IMR-90 (cell line): Measurements from ENCODE around the gene RTL1. TPM values are rescaled to one million over a fixed set of nuclear protein-coding genes. Genes with fewer than 3 reads are reported as not detected.

Experiments
- ATAC-seq: fragments of 200-7000 bp; cut with Tn5 transposase; 2 replicates; pipeline ENCODE4 v1.9.1; 2020; ENCODE audit warnings: low read depth, mild to moderate bottlenecking, moderate library complexity
- BruUV-seq: library from RNA; stranded (reverse); fragments of 400-500 nt; replicated peaks from 2 replicates; lab custom pipeline; 2021; lab: Mats Ljungman, UMichigan
- CTCF ChIA-PET: fragments of 300-600 bp; formaldehyde crosslinking; extraction: SDS; loops from one replicate; lab custom pipeline; 2021; ENCODE audit warnings: antibody characterized with exemption; lab: Yijun Ruan, JAX
- POLR2A ChIA-PET: fragments of 300-600 bp; sonication (Branson Sonifier 250); formaldehyde crosslinking; loops from one replicate; lab custom pipeline; 2022; ENCODE audit warnings: antibody characterized with exemption; ENCODE audit not compliant: unreplicated experiment; lab: Charles Lee
- DNase-seq: peaks from one replicate; pipeline ENCODE4 v3.0.0; 2013
- H2AFZ ChIP-seq: replicated peaks from 2 replicates; pipeline ENCODE3; 2013; ENCODE audit warnings: low read length, mild to moderate bottlenecking; ENCODE audit not compliant: poor library complexity
- H2AK5ac ChIP-seq: 2 replicates; pipeline ENCODE4 v1.6.1; 2013; ENCODE audit warnings: low read depth, low read length, inconsistent platforms
- H2AK9ac ChIP-seq: replicated peaks from 2 replicates; pipeline ENCODE3; 2013; ENCODE audit warnings: mild to moderate bottlenecking, low read depth, low read length, moderate library complexity; ENCODE audit not compliant: poor library complexity
- H2BK120ac ChIP-seq: 2 replicates; pipeline ENCODE4 v1.6.1; 2013; ENCODE audit warnings: low read depth, low read length, inconsistent platforms
- H2BK15ac ChIP-seq: 3 replicates; pipeline ENCODE4 v1.6.1; 2013; ENCODE audit warnings: low read depth, low read length, inconsistent platforms
- H2BK20ac ChIP-seq: 2 replicates; pipeline ENCODE4 v1.6.1; 2013; ENCODE audit warnings: low read depth, mild to moderate bottlenecking, inconsistent platforms, low read length, moderate library complexity
- H2BK5ac ChIP-seq: 2 replicates; pipeline ENCODE4 v1.6.1; 2013; ENCODE audit warnings: mild to moderate bottlenecking, low read depth, low read length, inconsistent platforms; ENCODE audit not compliant: poor library complexity, severe bottlenecking
- H3K14ac ChIP-seq: replicated peaks from 2 replicates; pipeline ENCODE4 v1.6.1; 2013; ENCODE audit warnings: low read depth, low read length, inconsistent platforms
- H3K18ac ChIP-seq: 2 replicates; pipeline ENCODE4 v1.6.1; 2013; ENCODE audit warnings: low read depth, low read length, control low read depth
- H3K23ac ChIP-seq: 2 replicates; pipeline ENCODE4 v1.6.1; 2013; ENCODE audit warnings: low read depth, low read length, inconsistent platforms
- H3K27ac ChIP-seq: 2 replicates; pipeline ENCODE4 v1.5.1; 2013; ENCODE audit warnings: mild to moderate bottlenecking, control low read depth, low read length; ENCODE audit not compliant: insufficient read depth
- H3K27me3 ChIP-seq: 2 replicates; pipeline ENCODE4 v1.6.1; 2013; ENCODE audit warnings: low read length; ENCODE audit not compliant: control insufficient read depth, insufficient read depth
- H3K36me3 ChIP-seq: 2 replicates; pipeline ENCODE4 v1.6.1; 2013; ENCODE audit warnings: low read length, mixed read lengths; ENCODE audit not compliant: control insufficient read depth, insufficient read depth
- H3K4ac ChIP-seq: 2 replicates; pipeline ENCODE4 v1.6.1; 2013; ENCODE audit warnings: low read depth, low read length, inconsistent platforms
- H3K4me1 ChIP-seq: 2 replicates; pipeline ENCODE4 v1.6.1; 2013; ENCODE audit warnings: low read length, mixed read lengths; ENCODE audit not compliant: control insufficient read depth, insufficient read depth
- H3K4me2 ChIP-seq: 2 replicates; pipeline ENCODE4 v1.6.1; 2013; ENCODE audit warnings: low read depth, mild to moderate bottlenecking, control low read depth, low read length, moderate library complexity
- H3K4me3 ChIP-seq: 2 replicates; pipeline ENCODE4 v1.5.1; 2013; ENCODE audit warnings: low read depth, mild to moderate bottlenecking, control low read depth, low read length, moderate library complexity; ENCODE audit not compliant: insufficient read depth
- H3K56ac ChIP-seq: 2 replicates; pipeline ENCODE4 v1.6.1; 2013; ENCODE audit warnings: low read length, inconsistent platforms; ENCODE audit not compliant: insufficient read depth; ENCODE audit errors: extremely low read depth
- H3K79me1 ChIP-seq, 2 experiments: 2 replicates each; pipeline ENCODE4 v1.6.1; 2013; ENCODE audit warnings: low read length in 2 of 2, inconsistent platforms in 1 of 2, low read depth in 1 of 2
- H3K9ac ChIP-seq: 2 replicates; pipeline ENCODE4 v1.6.1; 2013; ENCODE audit warnings: low read depth, low read length, control low read depth
- H3K9me1 ChIP-seq: 2 replicates; pipeline ENCODE4 v1.6.1; 2013; ENCODE audit warnings: low read length, inconsistent platforms; ENCODE audit not compliant: insufficient read depth
- H3K9me3 ChIP-seq: 2 replicates; pipeline ENCODE4 v1.6.1; 2013; ENCODE audit warnings: low read length; ENCODE audit not compliant: control insufficient read depth, insufficient read depth
- H4K20me1 ChIP-seq: 2 replicates; pipeline ENCODE4 v1.6.1; 2013; ENCODE audit warnings: low read length, inconsistent platforms; ENCODE audit not compliant: insufficient read depth
- H4K5ac ChIP-seq: 2 replicates; pipeline ENCODE4 v1.6.1; 2013; ENCODE audit warnings: mild to moderate bottlenecking, low read depth, low read length, control low read depth
- H4K8ac ChIP-seq, 2 experiments: 2 replicates each; pipeline ENCODE4 v1.6.1; 2013; ENCODE audit warnings: low read depth in 2 of 2, low read length in 2 of 2, control low read depth in 1 of 2, inconsistent platforms in 1 of 2
- H4K91ac ChIP-seq: 2 replicates; pipeline ENCODE4 v1.6.1; 2013; ENCODE audit warnings: low read depth, low read length, inconsistent platforms; ENCODE audit not compliant: insufficient read depth
- BHLHE40 ChIP-seq: fragments of 150-350 bp; IDR thresholded peaks from 2 replicates; pipeline ENCODE4 v1.6.1; 2016; ENCODE audit warnings: mild to moderate bottlenecking, low read depth, low read length
- CEBPB ChIP-seq: IDR thresholded peaks from 2 replicates; pipeline ENCODE4 v1.6.1; 2012; ENCODE audit warnings: low read depth, low read length, improper control_type of control experiment
- CHD1 ChIP-seq: IDR thresholded peaks from 2 replicates; pipeline ENCODE4 v1.6.1; 2012; ENCODE audit warnings: low read depth, low read length, improper control_type of control experiment
- FOS ChIP-seq: fragments of 150-350 bp; IDR thresholded peaks from 2 replicates; pipeline ENCODE4 v1.6.1; 2016; ENCODE audit warnings: low read depth, low read length
- MAFK ChIP-seq: IDR thresholded peaks from 2 replicates; pipeline ENCODE4 v1.6.1; 2012; ENCODE audit warnings: low read depth, low read length, improper control_type of control experiment
- MAZ ChIP-seq: IDR thresholded peaks from 2 replicates; pipeline ENCODE4 v1.6.1; 2012; ENCODE audit warnings: low read depth, mild to moderate bottlenecking, low read length, improper control_type of control experiment, moderate library complexity, borderline replicate concordance
- MXI1 ChIP-seq: IDR thresholded peaks from 2 replicates; pipeline ENCODE4 v1.6.1; 2012; ENCODE audit warnings: low read depth, mild to moderate bottlenecking, low read length, moderate library complexity, borderline replicate concordance
- NFE2L2 ChIP-seq: fragments of 150-350 bp; IDR thresholded peaks from 2 replicates; pipeline ENCODE4 v1.6.1; 2016; ENCODE audit warnings: low read depth, mild to moderate bottlenecking, low read length
- POLR2A ChIP-seq: IDR thresholded peaks from 2 replicates; pipeline ENCODE4 v1.6.1; 2012; ENCODE audit warnings: mild to moderate bottlenecking, low read depth, low read length
- RAD21 ChIP-seq: IDR thresholded peaks from 2 replicates; pipeline ENCODE4 v1.6.1; 2012; ENCODE audit warnings: low read length, improper control_type of control experiment
- RCOR1 ChIP-seq: IDR thresholded peaks from 2 replicates; pipeline ENCODE4 v1.6.1; 2012; ENCODE audit warnings: mild to moderate bottlenecking, low read length, improper control_type of control experiment; ENCODE audit not compliant: insufficient replicate concordance
- RFX5 ChIP-seq: IDR thresholded peaks from 2 replicates; pipeline ENCODE4 v1.8.0; 2012; ENCODE audit warnings: low read depth, mild to moderate bottlenecking, low read length, moderate library complexity
- SMC3 ChIP-seq: fragments of 150-350 bp; IDR thresholded peaks from 2 replicates; pipeline ENCODE4 v1.6.1; 2016; ENCODE audit warnings: low read depth, mild to moderate bottlenecking, antibody characterized with exemption, low read length, moderate library complexity
- WGBS, 2 experiments: methylation state at CpG; one replicate each; pipeline versions ENCODE4 v1.1.5 to v1.1.7; 2013; ENCODE audit warnings: missing lambda C conversion rate in 2 of 2; ENCODE audit not compliant: insufficient read length in 1 of 2; ENCODE audit errors: extremely low coverage in 2 of 2; 5-methylcytosine and 5-hydroxymethylcytosine counted together
- dilution Hi-C: fragments of 300-500 bp; cut with HindIII; formaldehyde crosslinking; loops from one replicate; pipeline ENCODE4 v1.14.3; 2018; ENCODE audit warnings: low sequenced_read_pairs; ENCODE audit not compliant: unreplicated experiment
- in situ Hi-C: fragments of 300-500 bp; cut with MboI; formaldehyde crosslinking; loops from 3 replicates; pipeline ENCODE4 v1.14.3; 2019; ENCODE audit warnings: low sequenced_read_pairs, inconsistent platforms, mixed read lengths
- intact Hi-C: fragments of 100-400 bp; cut with micrococcal nuclease; formaldehyde crosslinking; loops from 2 replicates; pipeline ENCODE4 v1.10.0; 2022
- polyA plus RNA-seq, 3 experiments: library from polyadenylated mRNA; depleted of rRNA; stranded (reverse); fragments of >200 nt; gene quantifications; 2 replicates each; pipeline ENCODE4 v1.2.3, GENCODE V29; 2012; ENCODE audit warnings: low replicate concordance in 1 of 3
- total RNA-seq: library from RNA; depleted of rRNA; stranded (reverse); fragments of >200 nt; gene quantifications from 2 replicates; pipeline ENCODE4 v1.2.3, GENCODE V29; 2012
- TF ChIP-seq, protein P1 (sequence below): fragments of 150-350 bp; IDR thresholded peaks from 2 replicates; pipeline ENCODE4 v1.6.1; 2017; ENCODE audit warnings: mild to moderate bottlenecking, antibody characterized with exemption, low read length, low read depth
- TF ChIP-seq, protein P2 (sequence below): fragments of 150-350 bp; IDR thresholded peaks from 2 replicates; pipeline ENCODE4 v1.6.1; 2016; ENCODE audit warnings: low read depth, mild to moderate bottlenecking, low read length, moderate library complexity, borderline replicate concordance
- TF ChIP-seq, protein P3 (sequence below): conservative IDR thresholded peaks from 2 replicates; pipeline ENCODE4 v1.5.1; 2012; ENCODE audit warnings: mild to moderate bottlenecking, low read depth, low read length, improper control_type of control experiment

Gene RTL1
- total and polyA plus RNA-seq, 2 of the 4 experiments (the other 2 are of a cell fraction): not detected

DNA sequence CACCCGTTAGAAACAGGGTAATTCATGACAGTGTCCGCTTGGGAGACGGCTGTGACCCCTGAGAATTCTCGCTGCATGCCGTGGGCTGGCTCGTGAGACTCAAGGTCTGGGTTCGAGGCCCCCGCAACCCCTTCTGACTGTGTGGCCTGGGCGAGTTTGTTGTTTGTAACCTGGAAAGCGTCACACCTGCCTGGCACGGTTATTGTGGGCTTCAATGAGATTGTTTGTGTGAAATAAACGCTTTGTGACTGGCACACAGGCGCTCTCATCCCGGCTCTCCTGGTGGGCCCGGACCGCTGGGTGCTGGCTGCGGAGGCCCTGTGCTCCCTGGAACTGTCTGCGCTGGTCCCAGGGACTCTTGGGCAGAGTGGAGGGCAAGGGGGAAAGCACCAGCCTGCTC lies 43.7 kb downstream of the RTL1 start:
- no peaks in the 10 kb centered on the region for H3K9me3 ChIP-seq
- dilution Hi-C loops (no loop called here), in situ Hi-C loops (no loop called here), intact Hi-C loops (no loop called here)
- peaks cover 100% of the 10 kb centered on the region for H4K20me1 ChIP-seq
- H3K23ac ChIP-seq: no peak overlapping the region
- H3K4ac ChIP-seq: no peak overlapping the region
- H3K18ac ChIP-seq: no peak overlapping the region
- H2BK20ac ChIP-seq: no peak overlapping the region
- H3K56ac ChIP-seq: no peak overlapping the region
- no peak overlapping the region for H2BK5ac ChIP-seq
- no peak overlapping the region for H4K5ac ChIP-seq
- H3K4me3 ChIP-seq: no peak overlapping the region
- ChIA-PET CTCF (no interaction called here), POLR2A (no interaction called here)
- peaks cover 17% of the 10 kb centered on the region for H3K9me1 ChIP-seq
- TF ChIP-seq RFX5 (no peak), POLR2A (no peak), NFE2L2 (no peak), MAZ (no peak), BHLHE40 (no peak), MAFK (no peak), RAD21 (no peak), CEBPB (no peak), FOS (no peak), MXI1 (no peak), SMC3 (no peak), CHD1 (no peak), RCOR1 (no peak)
- TF ChIP-seq, protein P1, sequence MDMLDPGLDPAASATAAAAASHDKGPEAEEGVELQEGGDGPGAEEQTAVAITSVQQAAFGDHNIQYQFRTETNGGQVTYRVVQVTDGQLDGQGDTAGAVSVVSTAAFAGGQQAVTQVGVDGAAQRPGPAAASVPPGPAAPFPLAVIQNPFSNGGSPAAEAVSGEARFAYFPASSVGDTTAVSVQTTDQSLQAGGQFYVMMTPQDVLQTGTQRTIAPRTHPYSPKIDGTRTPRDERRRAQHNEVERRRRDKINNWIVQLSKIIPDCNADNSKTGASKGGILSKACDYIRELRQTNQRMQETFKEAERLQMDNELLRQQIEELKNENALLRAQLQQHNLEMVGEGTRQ: no peak
- TF ChIP-seq, protein P2, sequence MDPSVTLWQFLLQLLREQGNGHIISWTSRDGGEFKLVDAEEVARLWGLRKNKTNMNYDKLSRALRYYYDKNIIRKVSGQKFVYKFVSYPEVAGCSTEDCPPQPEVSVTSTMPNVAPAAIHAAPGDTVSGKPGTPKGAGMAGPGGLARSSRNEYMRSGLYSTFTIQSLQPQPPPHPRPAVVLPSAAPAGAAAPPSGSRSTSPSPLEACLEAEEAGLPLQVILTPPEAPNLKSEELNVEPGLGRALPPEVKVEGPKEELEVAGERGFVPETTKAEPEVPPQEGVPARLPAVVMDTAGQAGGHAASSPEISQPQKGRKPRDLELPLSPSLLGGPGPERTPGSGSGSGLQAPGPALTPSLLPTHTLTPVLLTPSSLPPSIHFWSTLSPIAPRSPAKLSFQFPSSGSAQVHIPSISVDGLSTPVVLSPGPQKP: no peak
- TF ChIP-seq, protein P3, sequence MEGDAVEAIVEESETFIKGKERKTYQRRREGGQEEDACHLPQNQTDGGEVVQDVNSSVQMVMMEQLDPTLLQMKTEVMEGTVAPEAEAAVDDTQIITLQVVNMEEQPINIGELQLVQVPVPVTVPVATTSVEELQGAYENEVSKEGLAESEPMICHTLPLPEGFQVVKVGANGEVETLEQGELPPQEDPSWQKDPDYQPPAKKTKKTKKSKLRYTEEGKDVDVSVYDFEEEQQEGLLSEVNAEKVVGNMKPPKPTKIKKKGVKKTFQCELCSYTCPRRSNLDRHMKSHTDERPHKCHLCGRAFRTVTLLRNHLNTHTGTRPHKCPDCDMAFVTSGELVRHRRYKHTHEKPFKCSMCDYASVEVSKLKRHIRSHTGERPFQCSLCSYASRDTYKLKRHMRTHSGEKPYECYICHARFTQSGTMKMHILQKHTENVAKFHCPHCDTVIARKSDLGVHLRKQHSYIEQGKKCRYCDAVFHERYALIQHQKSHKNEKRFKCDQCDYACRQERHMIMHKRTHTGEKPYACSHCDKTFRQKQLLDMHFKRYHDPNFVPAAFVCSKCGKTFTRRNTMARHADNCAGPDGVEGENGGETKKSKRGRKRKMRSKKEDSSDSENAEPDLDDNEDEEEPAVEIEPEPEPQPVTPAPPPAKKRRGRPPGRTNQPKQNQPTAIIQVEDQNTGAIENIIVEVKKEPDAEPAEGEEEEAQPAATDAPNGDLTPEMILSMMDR: no peak
- peaks cover 76% of the 10 kb centered on the region for H3K36me3 ChIP-seq
- no peak overlapping the region for H3K27ac ChIP-seq
- no peaks in the 10 kb centered on the region for H3K27me3 ChIP-seq
- H3K79me1 ChIP-seq: peaks cover 5 to 80% of the 10 kb centered on the region in 2 experiments; a peak in 3 of 4 replicates
- H4K8ac ChIP-seq: no peak overlapping the region
- DNase-seq: no peak
- H2AFZ ChIP-seq: no peak overlapping the region
- H3K4me1 ChIP-seq: no peaks in the 10 kb centered on the region; the same call in 1 of the 2 replicates
- no peak overlapping the region for H2AK9ac ChIP-seq
- H3K9ac ChIP-seq: no peak overlapping the region
- H2BK120ac ChIP-seq: no peak overlapping the region
- no TSS peak for BruUV-seq
- no peak overlapping the region for H2BK15ac ChIP-seq
- no peak for ATAC-seq
- 94% methylated on average over 12 of the region's 18 CpGs; no CpG with 5 or more reads in 1 of the 2 experiments for WGBS, 2 experiments
- no peak overlapping the region for H4K91ac ChIP-seq
- no peak overlapping the region for H2AK5ac ChIP-seq
- H3K14ac ChIP-seq: no peak overlapping the region
- no peak overlapping the region for H3K4me2 ChIP-seq
